ENCODE measurements around the gene TCF4. TPM values are rescaled to one million over a fixed set of nuclear protein-coding genes. Genes with fewer than 3 reads are reported as not detected.

The TCF4 gene
- total and polyA plus RNA-seq, 2 donors (not counting 3 experiments of a cell fraction or from before 2014, with no cell fraction given): 183 to 390 TPM

DNA sequence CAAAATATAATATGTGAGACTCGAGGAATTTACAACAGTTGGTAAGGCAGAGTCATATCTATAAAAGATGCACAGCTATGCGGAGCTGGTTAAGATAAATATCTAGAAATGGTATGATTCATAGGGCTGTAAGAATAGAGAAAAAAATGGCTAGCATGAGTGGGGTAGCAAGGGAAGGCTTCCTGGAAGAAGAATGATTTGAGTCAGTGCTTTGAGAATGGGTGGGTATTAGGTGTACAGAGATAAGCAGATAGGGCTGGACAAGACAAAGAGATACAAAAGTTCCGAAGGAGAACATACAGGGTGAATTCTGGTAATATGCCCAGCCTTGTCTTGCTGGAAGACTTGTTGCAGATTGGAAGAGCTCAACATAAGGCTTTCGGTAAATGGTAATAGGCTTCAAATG, 337.2 kb downstream of the TCF4 start:
- Histone ChIP-seq H2AFZ (ENCODE audit: low read depth, low read length) (no peak overlapping the region), H3K4me3 (replicated peaks in 1 of 3; ENCODE audit: insufficient read depth in 1 of 3, low read depth in 1 of 3, low read length in 3 of 3) (no peak overlapping the region), H3K9me3 (replicated peaks; ENCODE audit: control insufficient read depth, insufficient read depth, low read length) (no peaks in the 10 kb centered on the region), H3K27ac (ENCODE audit: insufficient read depth, low read depth, low read length) (peak overlapping the region; percentile 62), H4K20me1 (replicated peaks; ENCODE audit: control insufficient read depth, extremely low read depth, insufficient read depth, low read length) (no peaks in the 10 kb centered on the region), H3K9me1 (replicated peaks; ENCODE audit: control insufficient read depth, extremely low read depth, insufficient read depth, low read length) (no peaks in the 10 kb centered on the region), H3K79me2 (ENCODE audit: control insufficient read depth, insufficient read depth, low read length) (no peaks in the 10 kb centered on the region), H3K36me3 (ENCODE audit: control insufficient read depth in 2 of 2, extremely low read depth in 1 of 2, insufficient read depth in 2 of 2, low read length in 2 of 2) (peaks cover 16 to 24% of the 10 kb centered on the region in 2 experiments), H3K4me1 (ENCODE audit: control insufficient read depth, extremely low read depth, insufficient read depth, low read length) (peaks cover 49% of the 10 kb centered on the region), H3K9ac (replicated peaks; ENCODE audit: extremely low read depth, insufficient read depth, low read length) (peak overlapping the region; percentile 49), H3K4me2 (ENCODE audit: insufficient read depth, low read length) (peak overlapping the region; percentile 65), H3K27me3 (ENCODE audit: control insufficient read depth in 2 of 2, insufficient read depth in 2 of 2, low read length in 2 of 2) (no peaks in the 10 kb centered on the region)
- TF ChIP-seq GATA2 (IDR thresholded peaks at IDR 0.05; ENCODE audit: insufficient read depth, insufficient read length, low read depth, low read length): peak; percentile 94
- TF ChIP-seq, protein P1, sequence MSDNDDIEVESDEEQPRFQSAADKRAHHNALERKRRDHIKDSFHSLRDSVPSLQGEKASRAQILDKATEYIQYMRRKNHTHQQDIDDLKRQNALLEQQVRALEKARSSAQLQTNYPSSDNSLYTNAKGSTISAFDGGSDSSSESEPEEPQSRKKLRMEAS (IDR thresholded peaks at IDR 0.05; ENCODE audit: insufficient read depth, insufficient read length): no peak
- peak; percentile 72 for TF ChIP-seq FOS (IDR thresholded peaks at IDR 0.05; ENCODE audit: borderline replicate concordance, insufficient read depth, low read length)
- no peak for TF ChIP-seq MYC (IDR thresholded peaks at IDR 0.05; ENCODE audit: low read depth, low read length)
- no peak for TF ChIP-seq POLR2A (IDR thresholded peaks at IDR 0.05; ENCODE audit: low read depth, low read length)
- peak; percentile 56 for TF ChIP-seq JUN (IDR thresholded peaks at IDR 0.05; ENCODE audit: borderline replicate concordance, insufficient read depth, insufficient read length, low read depth)
- TF ChIP-seq, protein P2, sequence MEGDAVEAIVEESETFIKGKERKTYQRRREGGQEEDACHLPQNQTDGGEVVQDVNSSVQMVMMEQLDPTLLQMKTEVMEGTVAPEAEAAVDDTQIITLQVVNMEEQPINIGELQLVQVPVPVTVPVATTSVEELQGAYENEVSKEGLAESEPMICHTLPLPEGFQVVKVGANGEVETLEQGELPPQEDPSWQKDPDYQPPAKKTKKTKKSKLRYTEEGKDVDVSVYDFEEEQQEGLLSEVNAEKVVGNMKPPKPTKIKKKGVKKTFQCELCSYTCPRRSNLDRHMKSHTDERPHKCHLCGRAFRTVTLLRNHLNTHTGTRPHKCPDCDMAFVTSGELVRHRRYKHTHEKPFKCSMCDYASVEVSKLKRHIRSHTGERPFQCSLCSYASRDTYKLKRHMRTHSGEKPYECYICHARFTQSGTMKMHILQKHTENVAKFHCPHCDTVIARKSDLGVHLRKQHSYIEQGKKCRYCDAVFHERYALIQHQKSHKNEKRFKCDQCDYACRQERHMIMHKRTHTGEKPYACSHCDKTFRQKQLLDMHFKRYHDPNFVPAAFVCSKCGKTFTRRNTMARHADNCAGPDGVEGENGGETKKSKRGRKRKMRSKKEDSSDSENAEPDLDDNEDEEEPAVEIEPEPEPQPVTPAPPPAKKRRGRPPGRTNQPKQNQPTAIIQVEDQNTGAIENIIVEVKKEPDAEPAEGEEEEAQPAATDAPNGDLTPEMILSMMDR (IDR thresholded peaks at IDR 0.05; ENCODE audit: extremely low read depth in 1 of 2, insufficient read depth in 1 of 2, low read depth in 1 of 2, low read length in 2 of 2): no peak
- TF ChIP-seq EZH2 (IDR thresholded peaks at IDR 0.05; ENCODE audit: borderline replicate concordance, low read depth, low read length, severe bottlenecking): no peak
- no peak for TF ChIP-seq POLR2AphosphoS5 (IDR thresholded peaks at IDR 0.05; ENCODE audit: insufficient read depth, low read depth, low read length)
- POLR2A ChIA-PET: no interaction called here
- BruUV-seq (replicated peaks): no TSS peak
- dilution Hi-C loops (cut with MboI; ENCODE audit: extremely low pct_ligation_motif_present, low sequenced_read_pairs) (no loop called here), intact Hi-C loops (cut with micrococcal nuclease) (loop anchor here (1.0 kb wide), 1 partner anchor 14 kb away; no protein-coding TSS in a partner anchor)
- DNase-seq (ENCODE audit: low read depth, low spot score): peak; percentile 58
- CTCF ChIA-PET: interaction anchor here (0.9 to 2.9 kb wide), 9 partner anchors 11 to 1325 kb away, joined by 3 to 19 read pairs (median 4); no protein-coding TSS in a partner anchor
- FAIRE-seq: no peak
